HG02571 (cell line): ENCODE results near the gene SPSB1.

ENCODE experiments used
- ATAC-seq: cut with Tn5 transposase; IDR thresholded peaks from one replicate; pipeline ENCODE4 v1.9.1; 2021; ENCODE audit warnings: mild to moderate bottlenecking, moderate library complexity; ENCODE audit not compliant: unreplicated experiment

SPSB1 gene

DNA sequence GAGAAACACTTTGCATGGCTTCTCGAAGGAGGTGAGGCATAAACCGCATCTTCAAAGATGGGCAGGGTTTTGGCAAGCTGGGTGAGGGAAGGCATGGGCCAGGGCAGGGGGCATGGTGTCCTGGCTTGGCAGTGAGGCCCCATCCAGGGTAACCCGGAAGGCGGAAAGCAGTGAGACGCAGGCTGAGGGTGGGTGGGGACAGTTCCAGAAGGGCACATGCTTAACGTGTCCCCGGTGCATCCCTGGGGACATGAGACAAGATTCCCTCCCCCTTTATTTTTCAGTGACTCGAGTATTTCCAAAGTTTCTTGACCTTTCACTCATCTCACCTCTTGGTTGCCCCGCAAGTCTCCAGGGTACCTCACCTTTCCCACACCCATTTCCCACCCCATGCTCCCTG is 123.8 kb downstream of the SPSB1 start:
- ATAC-seq: no peak

DNA sequence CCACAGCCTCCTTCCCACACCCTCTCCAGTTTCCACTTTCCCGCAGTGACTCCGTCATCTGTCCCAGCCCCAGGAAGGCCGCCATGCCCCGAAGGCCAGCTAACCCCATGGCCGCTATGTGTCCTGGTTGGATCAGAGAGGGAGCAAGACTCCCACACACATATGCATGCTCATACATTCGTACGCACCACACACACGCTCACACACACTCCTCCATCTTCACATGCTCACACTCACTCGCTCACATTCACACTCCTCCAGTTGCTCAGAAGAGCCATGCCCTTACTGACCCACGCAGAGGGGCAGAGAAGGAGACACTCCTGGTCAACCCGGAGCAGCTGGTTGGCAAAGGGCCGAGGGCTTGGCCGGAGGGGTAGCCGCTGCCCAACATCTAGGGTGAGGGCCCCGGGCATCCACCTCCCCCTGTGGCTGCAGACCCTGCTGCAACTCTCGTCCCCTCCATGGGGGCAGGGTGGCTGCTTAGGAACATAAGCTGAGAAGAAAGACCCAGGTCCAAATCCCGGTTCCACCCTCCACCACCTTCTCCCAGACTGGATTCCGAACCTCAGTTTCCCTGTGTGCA is 124.3 kb downstream of the SPSB1 start:
- no peak for ATAC-seq

DNA sequence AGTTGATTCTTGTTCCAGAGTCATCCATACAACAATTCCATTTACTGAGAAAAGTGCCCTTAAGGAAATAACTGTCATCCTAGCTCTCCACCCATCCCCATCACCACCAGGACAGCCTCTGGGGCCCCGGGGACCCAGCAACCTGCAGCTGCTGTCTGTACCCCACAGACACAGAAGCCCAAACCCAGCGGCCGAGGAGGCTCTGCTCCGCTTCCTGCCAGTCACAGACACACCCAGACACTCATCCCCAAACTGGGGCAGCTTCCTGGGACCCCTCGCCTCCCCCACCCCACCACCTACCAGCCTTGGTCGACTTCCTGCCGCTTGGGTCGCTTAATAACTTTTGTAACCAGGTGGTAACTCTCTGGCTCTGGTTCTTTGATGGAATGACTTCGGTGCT is 125.0 kb downstream of the SPSB1 start:
- ATAC-seq: no peak

DNA sequence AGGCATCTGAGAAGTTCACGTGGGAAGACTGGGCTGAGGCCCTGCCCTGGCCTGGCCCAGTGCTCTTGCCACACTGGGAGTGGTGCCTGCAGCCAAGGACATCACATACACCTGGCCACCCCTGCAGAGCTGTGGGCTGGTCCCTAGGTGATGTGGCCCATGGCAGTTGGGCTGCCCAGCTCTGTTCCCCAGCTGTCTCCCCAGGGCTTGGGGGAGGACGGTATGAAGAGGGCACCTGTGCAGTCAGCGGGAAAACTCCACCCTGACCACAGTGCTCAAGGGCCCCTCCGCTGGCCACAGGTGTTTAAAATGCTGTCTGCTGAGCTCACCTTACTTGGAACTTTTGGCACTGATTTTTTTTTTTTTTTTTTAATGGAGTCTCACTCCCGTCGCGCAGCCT is 126.2 kb downstream of the SPSB1 start:
- no peak for ATAC-seq
